SH-SY5Y (cell line): ENCODE data around the gene ATP8B4.

Experiments used
- GATA2 ChIP-seq: IDR thresholded peaks from 2 replicates; pipeline ENCODE4 v1.6.1; 2011; ENCODE audit warnings: mild to moderate bottlenecking, low read depth, low read length
- GATA3 ChIP-seq: IDR thresholded peaks from 2 replicates; pipeline ENCODE4 v1.6.1; 2011; ENCODE audit warnings: low read depth, mild to moderate bottlenecking, low read length, moderate library complexity

DNA sequence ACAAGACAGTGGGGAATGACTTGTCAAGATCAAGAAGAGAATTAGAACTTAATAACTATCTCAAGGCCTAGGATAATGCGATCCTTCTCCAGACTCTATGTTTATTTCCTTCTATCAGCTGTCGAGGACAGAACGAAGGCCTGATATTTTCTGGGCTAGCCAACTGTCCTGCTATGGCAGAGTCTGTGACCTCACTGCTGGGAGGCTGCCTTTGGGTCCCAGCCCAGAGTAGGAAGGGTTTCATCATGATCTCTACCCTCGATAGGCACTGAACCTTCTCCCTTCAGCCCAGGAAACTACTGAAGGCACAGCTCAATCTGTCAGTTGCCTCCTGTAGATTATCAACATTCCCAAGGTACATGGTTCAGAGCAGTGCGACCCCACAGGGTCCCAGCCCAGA, 237.2 kb downstream of the ATP8B4 start:
- no peak for TF ChIP-seq GATA2
- no peak for TF ChIP-seq GATA3
